ENCODE results near the gene CPA1. TPM values are rescaled to one million over a fixed set of nuclear protein-coding genes. Genes with fewer than 3 reads are reported as not detected.

Gene CPA1
- 0.10 TPM in 1 of 2 replicates, not detected in the other for polyA plus RNA-seq (2011; rRNA removed)
- not detected in 2 replicates for polyA minus RNA-seq (2011; rRNA and poly(A)+ RNA removed)

DNA sequence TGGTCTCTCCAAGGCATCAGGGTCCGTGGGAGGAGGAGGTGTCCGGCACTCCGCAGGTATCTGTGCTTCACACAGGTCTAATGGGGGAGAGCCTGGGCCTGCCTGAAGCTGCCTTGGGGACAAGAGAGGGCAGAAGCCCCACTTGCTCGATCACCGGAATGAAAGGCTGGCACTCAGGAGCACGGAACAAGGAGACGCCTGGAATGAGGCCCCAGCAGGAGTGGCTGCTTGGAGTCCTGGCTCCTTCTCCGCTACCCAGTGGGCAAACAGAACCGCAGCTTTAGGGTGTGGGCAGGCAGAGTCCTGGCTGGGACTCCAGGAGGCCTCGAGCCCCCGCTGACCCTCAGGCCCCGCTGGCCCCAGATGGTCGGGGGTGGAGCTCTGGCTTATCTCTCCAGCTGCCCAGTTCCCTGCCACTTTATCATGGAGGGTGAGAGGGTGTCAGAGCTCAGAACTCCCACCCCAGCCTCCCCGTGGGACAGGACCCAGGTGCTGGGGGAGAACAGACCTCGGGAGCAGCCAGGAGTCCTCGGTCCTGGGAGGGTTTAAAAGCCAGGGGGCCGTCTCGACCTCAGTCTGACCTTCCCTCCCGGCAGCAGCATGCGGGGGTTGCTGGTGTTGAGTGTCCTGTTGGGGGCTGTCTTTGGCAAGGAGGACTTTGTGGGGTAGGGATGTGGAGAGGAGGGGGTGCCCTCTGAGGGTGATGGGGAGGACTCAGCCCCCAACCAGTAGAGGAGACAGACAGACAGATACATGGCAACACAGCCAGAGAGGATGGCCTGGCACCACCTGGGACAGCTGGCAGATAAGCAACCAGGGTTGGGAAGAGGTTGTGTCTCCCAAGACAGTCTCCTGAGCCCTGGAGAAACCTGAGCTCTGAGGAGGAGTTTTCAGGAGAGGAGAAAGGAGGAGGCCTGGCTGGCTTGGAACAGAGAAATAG, at the start of gene CPA1:
CPA1 (plus strand) TSS at position 574 of the 940 bp plus-strand sequence; CDS start at position 601, 27 bp downstream.
- H3K36me3 ChIP-seq (ENCODE audit: control insufficient read depth, insufficient read depth, low read length): no peaks in the 10 kb centered on the region
- ChIA-PET POLR2A (no interaction called here), CTCF (interaction anchor here (1.0 to 2.1 kb wide), 2 partner anchors 10 to 12 kb away, joined by 3 to 8 read pairs; no protein-coding TSS in a partner anchor)
- no peaks in the 10 kb centered on the region for H3K27me3 ChIP-seq (ENCODE audit: control insufficient read depth, insufficient read depth, low read length)
- DNase-seq (ENCODE audit: low read depth): no peak
- TF ChIP-seq, protein P1, sequence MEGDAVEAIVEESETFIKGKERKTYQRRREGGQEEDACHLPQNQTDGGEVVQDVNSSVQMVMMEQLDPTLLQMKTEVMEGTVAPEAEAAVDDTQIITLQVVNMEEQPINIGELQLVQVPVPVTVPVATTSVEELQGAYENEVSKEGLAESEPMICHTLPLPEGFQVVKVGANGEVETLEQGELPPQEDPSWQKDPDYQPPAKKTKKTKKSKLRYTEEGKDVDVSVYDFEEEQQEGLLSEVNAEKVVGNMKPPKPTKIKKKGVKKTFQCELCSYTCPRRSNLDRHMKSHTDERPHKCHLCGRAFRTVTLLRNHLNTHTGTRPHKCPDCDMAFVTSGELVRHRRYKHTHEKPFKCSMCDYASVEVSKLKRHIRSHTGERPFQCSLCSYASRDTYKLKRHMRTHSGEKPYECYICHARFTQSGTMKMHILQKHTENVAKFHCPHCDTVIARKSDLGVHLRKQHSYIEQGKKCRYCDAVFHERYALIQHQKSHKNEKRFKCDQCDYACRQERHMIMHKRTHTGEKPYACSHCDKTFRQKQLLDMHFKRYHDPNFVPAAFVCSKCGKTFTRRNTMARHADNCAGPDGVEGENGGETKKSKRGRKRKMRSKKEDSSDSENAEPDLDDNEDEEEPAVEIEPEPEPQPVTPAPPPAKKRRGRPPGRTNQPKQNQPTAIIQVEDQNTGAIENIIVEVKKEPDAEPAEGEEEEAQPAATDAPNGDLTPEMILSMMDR (IDR thresholded peaks at IDR 0.05; ENCODE audit: insufficient read depth, low read depth, low read length): no peak
- no peak within 1 kb of the TSS for H3K4me3 ChIP-seq (ENCODE audit: low read depth, low read length)

DNA sequence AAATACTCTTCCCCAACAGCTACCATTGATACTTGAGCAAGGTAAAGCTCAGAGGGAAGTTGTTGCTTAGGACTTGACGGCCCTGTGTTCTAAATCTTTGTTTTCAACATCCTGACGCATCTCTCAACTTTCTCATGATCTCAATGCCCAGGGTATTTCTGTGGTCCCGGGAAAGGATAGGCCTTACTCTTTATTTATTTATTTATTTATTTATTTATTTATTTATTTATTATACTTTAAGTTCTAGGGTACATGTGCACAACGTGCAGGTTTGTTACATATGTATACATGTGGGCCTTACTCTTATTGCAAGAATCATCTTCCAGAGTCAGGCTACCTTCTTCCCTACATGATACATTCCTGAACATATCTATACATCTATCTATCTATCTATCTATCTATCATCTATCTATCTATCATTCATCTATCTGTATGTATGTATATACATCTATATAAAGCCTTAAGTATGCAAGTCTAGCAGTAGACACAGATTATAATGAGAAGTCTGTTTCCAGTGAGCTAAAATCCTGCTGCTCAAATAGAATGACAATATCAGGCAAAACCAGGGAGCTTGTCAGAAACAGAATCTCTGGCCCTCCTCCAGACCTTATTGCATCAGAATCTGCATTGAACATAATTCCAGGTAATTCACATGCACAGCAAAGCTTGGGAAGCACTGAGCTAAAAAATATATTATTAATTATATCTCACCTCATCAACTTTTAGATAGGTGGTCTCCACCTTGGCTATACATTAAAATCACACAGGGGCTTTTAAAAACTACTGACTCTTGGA, 47.8 kb upstream of the CPA1 start:
- Histone ChIP-seq H3K4me3 (ENCODE audit: low read depth, low read length) (no peak overlapping the region), H3K36me3 (ENCODE audit: control insufficient read depth, insufficient read depth, low read length) (no peaks in the 10 kb centered on the region), H3K27me3 (ENCODE audit: control insufficient read depth, insufficient read depth, low read length) (no peaks in the 10 kb centered on the region)
- no peak for DNase-seq (ENCODE audit: low read depth)
- POLR2A ChIA-PET: no interaction called here
- CTCF ChIA-PET: interaction anchor here (0.9 kb wide), 1 partner anchor 13 kb away, joined by 3 read pairs; no protein-coding TSS in a partner anchor
- TF ChIP-seq, protein P1 (IDR thresholded peaks at IDR 0.05; ENCODE audit: insufficient read depth, low read depth, low read length): no peak

DNA sequence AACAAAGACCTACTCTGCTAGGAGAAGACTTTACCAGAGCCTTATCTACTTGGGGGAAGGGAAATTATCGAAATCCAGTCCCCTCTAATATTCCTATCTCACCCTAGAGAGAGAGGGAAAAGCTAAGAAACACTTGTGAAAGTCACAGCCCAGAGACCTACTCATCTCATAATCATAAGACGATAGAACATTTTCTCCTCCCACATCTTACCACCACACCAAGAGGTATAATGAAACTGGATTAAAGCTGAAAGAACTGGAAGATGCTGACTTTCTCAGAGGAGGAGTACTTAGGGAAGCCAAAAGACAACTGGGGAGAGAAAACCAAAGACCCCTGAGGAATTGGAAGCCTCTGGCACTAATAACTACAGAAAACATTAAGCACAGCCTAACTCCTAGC, 46.5 kb upstream of the CPA1 start:
- CTCF ChIA-PET: interaction anchor here (0.7 to 0.8 kb wide), 2 partner anchors 9 to 13 kb away, joined by 3 read pairs; no protein-coding TSS in a partner anchor

DNA sequence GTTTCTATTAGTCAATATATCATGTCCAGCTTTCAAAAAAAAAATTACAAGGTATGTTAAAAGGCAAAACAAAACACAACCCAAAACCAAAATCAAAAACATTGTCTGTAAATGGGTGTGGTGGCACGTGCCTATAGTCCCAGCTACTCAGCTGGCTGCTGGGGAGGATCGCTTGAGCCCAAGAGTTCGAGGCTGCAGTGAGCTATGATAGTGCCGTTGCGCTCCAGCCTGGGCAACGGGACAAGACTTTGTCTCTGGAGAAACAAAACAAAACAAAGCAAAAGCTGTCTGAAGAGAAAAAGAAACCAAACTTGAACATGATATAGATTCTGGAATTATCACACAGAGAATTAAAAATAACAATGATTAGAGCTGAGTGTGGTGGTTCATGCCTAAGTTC, 46.0 kb upstream of the CPA1 start:
- TF ChIP-seq, protein P1 (IDR thresholded peaks at IDR 0.05; ENCODE audit: insufficient read depth, low read depth, low read length): no peak
- H3K36me3 ChIP-seq (ENCODE audit: control insufficient read depth, insufficient read depth, low read length): no peaks in the 10 kb centered on the region
- no peak overlapping the region for H3K4me3 ChIP-seq (ENCODE audit: low read depth, low read length)
- ChIA-PET POLR2A (no interaction called here), CTCF (interaction anchor here (0.7 to 0.8 kb wide), 2 partner anchors 10 to 12 kb away, joined by 3 read pairs; no protein-coding TSS in a partner anchor)
- DNase-seq (ENCODE audit: low read depth): no peak
- H3K27me3 ChIP-seq (ENCODE audit: control insufficient read depth, insufficient read depth, low read length): no peaks in the 10 kb centered on the region

More for the DNA sequence above, 46.5 kb upstream of the CPA1 start:
- TF ChIP-seq, protein P1 (IDR thresholded peaks at IDR 0.05; ENCODE audit: insufficient read depth, low read depth, low read length): no peak
- no peaks in the 10 kb centered on the region for H3K36me3 ChIP-seq (ENCODE audit: control insufficient read depth, insufficient read depth, low read length)
- no peak for DNase-seq (ENCODE audit: low read depth)
- no peaks in the 10 kb centered on the region for H3K27me3 ChIP-seq (ENCODE audit: control insufficient read depth, insufficient read depth, low read length)
- POLR2A ChIA-PET: no interaction called here
- no peak overlapping the region for H3K4me3 ChIP-seq (ENCODE audit: low read depth, low read length)

All from BJ (cell line).